ENCODE measurements around the gene CHD5.

GRCh38 chr1:6130036-6130435 is 50.1 kb downstream of the CHD5 start:
- TF ChIP-seq CTCF (IDR thresholded peaks at IDR 0.05; ENCODE audit: low read length) = no peak
- no peak for TF ChIP-seq EZH2phosphoT487 (IDR thresholded peaks at IDR 0.05; ENCODE audit: low read length)

Data from MM.1S (cell line).